ENCODE data around the gene UNC13C. TPM values are rescaled to one million over a fixed set of nuclear protein-coding genes. Genes with fewer than 3 reads are reported as not detected.

The UNC13C gene
- total and polyA plus RNA-seq, 2 of the 13 experiments (the other 11 are each of a cell fraction or from before 2014, with no cell fraction given), result 0.04 TPM; not detected in 1

GRCh38 chr15:54345827-54346226, 367.6 kb downstream of the UNC13C start:
- TF ChIP-seq ZNF142 (CRISPR knock-in tag; IDR thresholded peaks at IDR 0.05) (no peak), ZNF598 (CRISPR knock-in tag; IDR thresholded peaks at IDR 0.05; ENCODE audit: borderline replicate concordance) (no peak)
- 13% methylated on average over 7 of the region's 7 CpGs for WGBS (ENCODE audit: low lambda C conversion rate)
- Histone ChIP-seq H3K9ac (ENCODE audit: insufficient read depth, low read depth, low read length) (no peak overlapping the region), H3K4me1 (ENCODE audit: insufficient read depth, low read length) (no peaks in the 10 kb centered on the region), H3K9me3 (ENCODE audit: low read length) (no peaks in the 10 kb centered on the region), H3K79me2 (ENCODE audit: insufficient read depth, low read length) (no peaks in the 10 kb centered on the region), H3K4me3 (replicated peaks in 1 of 3; ENCODE audit: insufficient read depth in 1 of 3, low read depth in 2 of 3, low read length in 3 of 3) (no peak overlapping the region), H3K4me2 (ENCODE audit: low read depth, low read length) (no peak overlapping the region), H3K36me3 (replicated peaks in 1 of 2; ENCODE audit: control insufficient read depth in 1 of 2, insufficient read depth in 2 of 2, low read length in 2 of 2) (no peaks in the 10 kb centered on the region), H2AFZ (ENCODE audit: low read length) (no peak overlapping the region), H4K20me1 (ENCODE audit: insufficient read depth, low read length) (no peaks in the 10 kb centered on the region), H3K27me3 (ENCODE audit: control insufficient read depth in 1 of 2, insufficient read depth in 2 of 2, low read length in 2 of 2) (no peaks in the 10 kb centered on the region), H3K27ac (ENCODE audit: extremely low read length, insufficient read depth, low read length) (no peak overlapping the region)
- CTCF ChIA-PET (ENCODE audit: low intra/inter-chr PET ratio, low total read pairs), result no interaction called here
- DNase-seq (ENCODE audit: low spot score) (no peak), FAIRE-seq (no peak), ATAC-seq (no peak)
- no TSS peak for BruUV-seq (replicated peaks)
- POLR2A ChIA-PET, result no interaction called here
- in situ Hi-C loops (cut with HindIII; ENCODE audit: extremely low pct_ligation_motif_present, low pct_unique_long_range_greater_than_20kb), result no loop called here
- intact Hi-C loops (cut with micrococcal nuclease; ENCODE audit: unreplicated experiment), result no loop called here
